NCI-H460 (cell line): ENCODE measurements around the gene ARAP1. TPM values are rescaled to one million over a fixed set of nuclear protein-coding genes. Genes with fewer than 3 reads are reported as not detected.
"Not testable (repeated sequence)": the region's sequence is repeated elsewhere in the genome, so short reads cannot be mapped to it uniquely, and the experiment has no call there.

Experiments
- DNase-seq: peaks from one replicate; pipeline ENCODE4 v3.0.0-alpha.2; 2016; ENCODE audit warnings: low read depth; ENCODE audit errors: extremely low read depth
- polyA plus RNA-seq: library from polyadenylated mRNA; depleted of rRNA; stranded (reverse); fragments of >200 nt; gene quantifications from 2 replicates; pipeline ENCODE4 v1.2.3, GENCODE V29; 2014; cell fraction: nucleus; rRNA removed
- total RNA-seq: library from RNA; depleted of rRNA; stranded (reverse); fragments of >200 nt; shearing (Covaris generic); gene quantifications from 2 replicates; pipeline ENCODE4 v1.2.3, GENCODE V29; 2014; rRNA removed

The ARAP1 gene
- 20.0 and 24.8 TPM in 2 replicates for total RNA-seq
- 65.8 and 71.2 TPM in 2 replicates for polyA plus RNA-seq

- DNase-seq, result peak; percentile 41
These were observed at the start of gene ARAP1 for GRCh38 chr11:72752088-72752914. Gene ARAP1, minus strand, starts transcription at chr11:72752408. Its CDS starts 25,280 bp downstream, at chr11:72727128.

- DNase-seq, result no peak
These were observed 47.2 kb upstream of the ARAP1 start for GRCh38 chr11:72799441-72799840.

GRCh38 chr11:72798361-72798760 lies 46.2 kb upstream of the ARAP1 start:
- no peak for DNase-seq

- DNase-seq, result peak; percentile 89
These were observed 41.5 kb upstream of the ARAP1 start, which contains the start of gene STARD10 for GRCh38 chr11:72793425-72794367. Gene STARD10, minus strand, starts transcription at chr11:72794047. Its CDS starts 12,866 bp downstream, at chr11:72781181.

- DNase-seq, result no peak
These were observed 40.8 kb upstream of the ARAP1 start for GRCh38 chr11:72793076-72793424.

GRCh38 chr11:72792437-72793021 lies 40.3 kb upstream of the ARAP1 start:
- DNase-seq, result no peak

- DNase-seq, result not testable (repeated sequence)
These were observed 39.0 kb upstream of the ARAP1 start for GRCh38 chr11:72791228-72791627.

- no peak for DNase-seq
These were observed 37.4 kb upstream of the ARAP1 start for GRCh38 chr11:72789493-72790131.

- DNase-seq, result no peak
These were observed 36.0 kb upstream of the ARAP1 start for GRCh38 chr11:72788241-72788640.

GRCh38 chr11:72787216-72788104 lies 35.3 kb upstream of the ARAP1 start:
- no peak for DNase-seq

GRCh38 chr11:72786305-72787215 lies 34.4 kb upstream of the ARAP1 start:
- DNase-seq, result no peak

- DNase-seq, result no peak
These were observed 32.5 kb upstream of the ARAP1 start for GRCh38 chr11:72784662-72785061.

GRCh38 chr11:72783144-72783905 lies 31.1 kb upstream of the ARAP1 start:
- no peak for DNase-seq

GRCh38 chr11:72782081-72782920 lies 30.1 kb upstream of the ARAP1 start:
- DNase-seq, result no peak

- DNase-seq, result no peak
These were observed 29.3 kb upstream of the ARAP1 start for GRCh38 chr11:72781313-72782080.

- no peak for DNase-seq
These were observed 28.8 kb upstream of the ARAP1 start for GRCh38 chr11:72781063-72781312.
